Esophagus (tissue), 2 donors: ENCODE results near the gene KRTAP19-8. TPM values are rescaled to one million over a fixed set of nuclear protein-coding genes. Genes with fewer than 3 reads are reported as not detected.

Experiments used
- H3K27ac ChIP-seq, 2 donors: one replicate each; pipeline ENCODE4 v1.5.1; 2013; ENCODE audit warnings: low read depth in 2 of 2, mild to moderate bottlenecking in 2 of 2, inconsistent platforms in 1 of 2, low read length in 1 of 2, moderate library complexity in 1 of 2
- H3K27me3 ChIP-seq, 2 donors: one replicate each; pipeline ENCODE4 v1.6.1; 2013; ENCODE audit warnings: low read length in 2 of 2, control low read depth in 1 of 2, mild to moderate bottlenecking in 1 of 2; ENCODE audit not compliant: insufficient read depth in 2 of 2, control insufficient read depth in 1 of 2
- H3K36me3 ChIP-seq, 2 donors: one replicate each; pipeline ENCODE4 v1.6.1; 2013; ENCODE audit warnings: low read length in 1 of 2; ENCODE audit not compliant: control insufficient read depth in 2 of 2, insufficient read depth in 2 of 2
- H3K4me1 ChIP-seq, 2 donors: one replicate each; pipeline ENCODE4 v1.6.1; 2013; ENCODE audit warnings: low read length in 1 of 2; ENCODE audit not compliant: control insufficient read depth in 2 of 2, insufficient read depth in 2 of 2
- H3K4me3 ChIP-seq, 2 donors: one replicate each; pipeline ENCODE4 v1.5.1; 2013; ENCODE audit warnings: low read length in 2 of 2, mild to moderate bottlenecking in 2 of 2, low read depth in 1 of 2, moderate library complexity in 1 of 2
- H3K9me3 ChIP-seq, 2 donors: one replicate each; pipeline ENCODE4 v1.6.1; 2013; ENCODE audit warnings: mild to moderate bottlenecking in 2 of 2, low read depth in 1 of 2, low read length in 1 of 2, moderate library complexity in 1 of 2; ENCODE audit not compliant: control insufficient read depth in 2 of 2, insufficient read depth in 1 of 2
- WGBS, 2 donors: extraction: QIAGEN DNeasy Blood & Tissue Kit; methylation state at CpG; one replicate each; pipeline ENCODE4 v1.1.7; 2013; 5-methylcytosine and 5-hydroxymethylcytosine counted together
- polyA plus RNA-seq, 2 donors: library from polyadenylated mRNA; stranded (reverse); fragments of 200-250 nt; gene quantifications; one replicate each; pipeline ENCODE4 v1.2.3, GENCODE V29; 2013
- donor health status: healthy with polysubstance abuse.
- donor health status: Bipolar disorder and iron deficiency.

The KRTAP19-8 gene
- polyA plus RNA-seq, 2 donors, result not detected

- Histone ChIP-seq H3K27ac (no peak overlapping the region), H3K4me1 (no peaks in the 10 kb centered on the region), H3K4me3 (no peak overlapping the region), H3K9me3 (peaks cover 0 to 2% of the 10 kb centered on the region in 2 donors), H3K36me3 (no peaks in the 10 kb centered on the region), H3K27me3 (no peaks in the 10 kb centered on the region)
- 82 to 86% methylated on average over 3 of the region's 3 CpGs for WGBS, 2 donors
Measured at GRCh38 chr21:31050577-31051157, 12.4 kb upstream of the KRTAP19-8 start.

GRCh38 chr21:31045841-31046240 lies 7.6 kb upstream of the KRTAP19-8 start:
- 44 to 52% methylated on average over 3 of the region's 3 CpGs for WGBS, 2 donors
- Histone ChIP-seq H3K9me3 (no peaks in the 10 kb centered on the region), H3K4me1 (no peaks in the 10 kb centered on the region), H3K27ac (no peak overlapping the region), H3K4me3 (no peak overlapping the region), H3K36me3 (no peaks in the 10 kb centered on the region), H3K27me3 (no peaks in the 10 kb centered on the region)

GRCh38 chr21:31043471-31043870 lies 5.2 kb upstream of the KRTAP19-8 start:
- Histone ChIP-seq H3K36me3 (no peaks in the 10 kb centered on the region), H3K9me3 (no peaks in the 10 kb centered on the region), H3K4me3 (no peak overlapping the region), H3K4me1 (no peaks in the 10 kb centered on the region), H3K27me3 (no peaks in the 10 kb centered on the region), H3K27ac (no peak overlapping the region)
- WGBS, 2 donors, result 62 to 78% methylated on average over 5 of the region's 5 CpGs

- H3K36me3 ChIP-seq, result no peaks in the 10 kb centered on the region
- H3K27me3 ChIP-seq, result no peaks in the 10 kb centered on the region
- H3K4me3 ChIP-seq, result no peak overlapping the region
- H3K27ac ChIP-seq, result no peak overlapping the region
- no peaks in the 10 kb centered on the region for H3K4me1 ChIP-seq
- no peaks in the 10 kb centered on the region for H3K9me3 ChIP-seq
- 36 to 65% methylated on average over 1 of the region's 1 CpG for WGBS, 2 donors
Measured at GRCh38 chr21:31042080-31042464, 3.8 kb upstream of the KRTAP19-8 start.

GRCh38 chr21:31041295-31042079 lies 3.2 kb upstream of the KRTAP19-8 start:
- no peaks in the 10 kb centered on the region for H3K4me1 ChIP-seq
- H3K27me3 ChIP-seq, result no peaks in the 10 kb centered on the region
- no peak overlapping the region for H3K27ac ChIP-seq
- 71 to 72% methylated on average over 11 of the region's 11 CpGs for WGBS, 2 donors
- no peak overlapping the region for H3K4me3 ChIP-seq
- H3K36me3 ChIP-seq, result no peaks in the 10 kb centered on the region
- no peaks in the 10 kb centered on the region for H3K9me3 ChIP-seq

- Histone ChIP-seq H3K4me3 (no peak overlapping the region), H3K27me3 (no peaks in the 10 kb centered on the region), H3K36me3 (no peaks in the 10 kb centered on the region), H3K4me1 (no peaks in the 10 kb centered on the region), H3K9me3 (peaks cover 0 to 2% of the 10 kb centered on the region in 2 donors), H3K27ac (no peak overlapping the region)
Measured at GRCh38 chr21:31034378-31034777, 3.9 kb downstream of the KRTAP19-8 start.

GRCh38 chr21:31030367-31031106 lies 7.7 kb downstream of the KRTAP19-8 start:
- no peaks in the 10 kb centered on the region for H3K4me1 ChIP-seq
- no peaks in the 10 kb centered on the region for H3K36me3 ChIP-seq
- H3K27me3 ChIP-seq, result no peaks in the 10 kb centered on the region
- WGBS, 2 donors, result 74 to 78% methylated on average over 3 of the region's 3 CpGs
- no peak overlapping the region for H3K4me3 ChIP-seq
- peaks cover 0 to 2% of the 10 kb centered on the region in 2 donors for H3K9me3 ChIP-seq
- no peak overlapping the region for H3K27ac ChIP-seq

GRCh38 chr21:31023680-31024079 lies 14.6 kb downstream of the KRTAP19-8 start:
- no peaks in the 10 kb centered on the region for H3K4me1 ChIP-seq
- no peak overlapping the region for H3K27ac ChIP-seq
- H3K36me3 ChIP-seq, result no peaks in the 10 kb centered on the region
- H3K9me3 ChIP-seq, result no peaks in the 10 kb centered on the region
- H3K27me3 ChIP-seq, result no peaks in the 10 kb centered on the region
- H3K4me3 ChIP-seq, result no peak overlapping the region
- WGBS, 2 donors, result 60 to 69% methylated on average over 3 of the region's 3 CpGs

- WGBS, 2 donors, result 47 to 48% methylated on average over 4 of the region's 4 CpGs
- Histone ChIP-seq H3K9me3 (no peaks in the 10 kb centered on the region), H3K27me3 (no peaks in the 10 kb centered on the region), H3K4me1 (no peaks in the 10 kb centered on the region), H3K36me3 (no peaks in the 10 kb centered on the region), H3K4me3 (no peak overlapping the region), H3K27ac (no peak overlapping the region)
Measured at GRCh38 chr21:31022306-31022705, 16.0 kb downstream of the KRTAP19-8 start.
